GM12891 (cell line): Measurements from ENCODE around the gene ATP13A3.

Experiments used
- POLR2A ChIP-seq: IDR thresholded peaks from 2 replicates; pipeline ENCODE4 v1.6.1; 2011; ENCODE audit warnings: low read depth, low read length, control low read depth
- POLR2AphosphoS5 ChIP-seq: IDR thresholded peaks from 2 replicates; pipeline ENCODE4 v1.6.1; 2011; ENCODE audit warnings: low read depth, low read length, control low read depth
- SPI1 ChIP-seq: IDR thresholded peaks from 2 replicates; pipeline ENCODE4 v1.6.1; 2011; ENCODE audit warnings: low read depth, low read length, control low read depth
- TAF1 ChIP-seq: IDR thresholded peaks from 2 replicates; pipeline ENCODE4 v1.6.1; 2011; ENCODE audit warnings: low read depth, low read length, control low read depth

DNA sequence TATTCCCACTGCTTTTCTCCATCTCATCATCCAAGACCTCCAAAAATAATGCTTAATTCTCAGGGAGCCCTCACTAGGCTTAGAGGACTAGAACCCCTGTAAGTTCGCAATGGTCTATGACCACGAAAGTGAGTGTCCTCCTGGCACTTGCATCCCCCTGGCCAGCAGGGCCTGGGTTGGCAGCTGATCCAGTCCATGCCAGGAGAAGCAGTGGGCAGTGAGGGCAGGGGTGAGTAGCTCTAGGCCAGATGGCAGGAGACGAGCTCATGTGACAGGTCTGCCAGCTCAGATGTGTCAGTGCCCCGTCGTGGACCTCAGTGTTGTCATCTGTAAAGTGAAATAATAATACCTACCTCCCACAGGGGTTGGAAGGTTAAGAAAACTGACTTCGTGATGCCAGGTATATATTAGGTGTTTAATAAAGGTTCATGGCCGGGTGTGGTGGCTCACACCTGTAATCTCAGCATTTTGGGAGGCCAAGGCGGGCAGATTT is 98.8 kb downstream of the ATP13A3 start:
- TF ChIP-seq POLR2A: no peak
- TF ChIP-seq POLR2AphosphoS5: no peak
- TF ChIP-seq TAF1: no peak
- no peak for TF ChIP-seq SPI1
